Spleen (tissue), 7 donors: ENCODE measurements around the gene ELFN1.

Source experiments
- POLR2AphosphoS5 ChIP-seq, 3 donors: sonication (generic); formaldehyde crosslinking; IDR thresholded peaks; one replicate each; pipeline ENCODE4 v1.5.1; 2017; ENCODE audit warnings: antibody characterized with exemption in 3 of 3
- TF ChIP-seq, protein P1 (sequence below), 11 experiments: fragments of 200-600 bp in 7 of 11; fragments of 450-650 bp in 4 of 11; sonication (generic) in 4 of 11; IDR thresholded peaks in 8 of 11; conservative IDR thresholded peaks in 3 of 11; 1 replicate in 7 of 11; 2 replicates in 4 of 11; pipeline versions ENCODE4 v1.4.0 to v1.8.0; 2016 to 2021; ENCODE audit warnings: antibody characterized with exemption in 11 of 11, inconsistent platforms in 4 of 11, mild to moderate bottlenecking in 1 of 11
- donor health status: DM: no; HTN: no; CAD: no; lungs with moderate emphysema.
- donor health status: DM: no; HTN: no; CAD: no.
- donor health status: DM: no; HTN: no; CAD: no.

DNA sequence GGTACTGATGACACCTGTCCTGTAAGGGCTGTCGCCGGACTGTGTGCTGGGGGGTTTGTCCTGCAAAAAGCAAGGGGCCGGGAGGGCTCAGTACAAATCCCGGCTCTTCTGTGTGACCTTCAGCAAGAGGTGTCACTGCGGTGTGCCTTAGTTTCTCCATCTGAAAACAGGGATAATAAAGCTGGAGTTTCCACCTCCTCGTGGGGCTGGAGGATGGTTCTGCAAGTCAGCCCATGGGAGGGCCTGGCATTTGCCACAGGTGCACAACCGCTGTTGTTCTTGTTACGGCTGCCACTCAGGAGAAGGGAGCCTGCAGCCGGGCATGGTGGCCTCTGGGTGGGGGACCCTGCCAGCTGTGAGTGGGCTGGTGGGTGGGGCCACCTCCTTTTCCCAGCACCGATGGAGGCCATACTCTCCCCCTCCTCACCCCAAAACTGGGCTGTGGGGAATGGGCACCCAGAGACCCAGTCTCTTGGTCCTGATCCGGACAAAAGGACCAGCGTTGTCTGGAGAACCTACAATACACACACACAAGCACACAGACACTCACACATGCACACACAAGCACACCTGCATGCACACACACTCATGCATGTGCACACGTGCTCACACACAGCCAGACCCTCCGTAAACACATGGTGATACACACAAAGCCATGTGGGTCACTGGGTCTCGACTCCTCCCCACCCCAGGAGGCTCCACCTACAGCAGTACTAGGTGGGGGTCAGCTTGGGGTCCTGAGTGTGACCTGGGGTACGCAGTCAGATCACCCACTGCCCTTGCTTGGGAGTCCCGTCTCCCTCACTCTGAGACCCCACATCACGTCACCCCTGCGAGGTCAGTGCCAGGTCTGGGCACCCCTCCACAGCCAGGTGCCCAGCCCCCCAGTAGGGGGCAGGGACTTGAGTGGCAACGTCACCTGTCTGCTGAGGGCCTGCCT lies 34.1 kb downstream of the ELFN1 start:
- TF ChIP-seq, protein P1, sequence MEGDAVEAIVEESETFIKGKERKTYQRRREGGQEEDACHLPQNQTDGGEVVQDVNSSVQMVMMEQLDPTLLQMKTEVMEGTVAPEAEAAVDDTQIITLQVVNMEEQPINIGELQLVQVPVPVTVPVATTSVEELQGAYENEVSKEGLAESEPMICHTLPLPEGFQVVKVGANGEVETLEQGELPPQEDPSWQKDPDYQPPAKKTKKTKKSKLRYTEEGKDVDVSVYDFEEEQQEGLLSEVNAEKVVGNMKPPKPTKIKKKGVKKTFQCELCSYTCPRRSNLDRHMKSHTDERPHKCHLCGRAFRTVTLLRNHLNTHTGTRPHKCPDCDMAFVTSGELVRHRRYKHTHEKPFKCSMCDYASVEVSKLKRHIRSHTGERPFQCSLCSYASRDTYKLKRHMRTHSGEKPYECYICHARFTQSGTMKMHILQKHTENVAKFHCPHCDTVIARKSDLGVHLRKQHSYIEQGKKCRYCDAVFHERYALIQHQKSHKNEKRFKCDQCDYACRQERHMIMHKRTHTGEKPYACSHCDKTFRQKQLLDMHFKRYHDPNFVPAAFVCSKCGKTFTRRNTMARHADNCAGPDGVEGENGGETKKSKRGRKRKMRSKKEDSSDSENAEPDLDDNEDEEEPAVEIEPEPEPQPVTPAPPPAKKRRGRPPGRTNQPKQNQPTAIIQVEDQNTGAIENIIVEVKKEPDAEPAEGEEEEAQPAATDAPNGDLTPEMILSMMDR (IDR thresholded peaks at IDR 0.05 in 8 of 11, conservative IDR thresholded peaks at IDR 0.05 in 3 of 11) = no peak
- no peak for TF ChIP-seq POLR2AphosphoS5 (IDR thresholded peaks at IDR 0.05)
